IPS-15b (cell line): Measurements from ENCODE around the gene UCK1.

Experiments
- H3K27me3 ChIP-seq: one replicate; pipeline ENCODE4 v1.6.1; 2013; ENCODE audit warnings: low read length; ENCODE audit not compliant: control insufficient read depth, insufficient read depth
- H3K36me3 ChIP-seq: one replicate; pipeline ENCODE4 v1.6.1; 2013; ENCODE audit warnings: low read length; ENCODE audit not compliant: control insufficient read depth, insufficient read depth
- H3K4me1 ChIP-seq: one replicate; pipeline ENCODE4 v1.6.1; 2013; ENCODE audit warnings: mild to moderate bottlenecking, low read length; ENCODE audit not compliant: control insufficient read depth, insufficient read depth
- H3K4me3 ChIP-seq: one replicate; pipeline ENCODE4 v1.5.1; 2013; ENCODE audit warnings: low read depth, low read length
- H3K9ac ChIP-seq: one replicate; pipeline ENCODE4 v1.6.1; 2013; ENCODE audit warnings: low read depth, mild to moderate bottlenecking, low read length
- H3K9me3 ChIP-seq: one replicate; pipeline ENCODE4 v1.6.1; 2013; ENCODE audit warnings: mild to moderate bottlenecking, low read length; ENCODE audit not compliant: control insufficient read depth, insufficient read depth

UCK1 gene

DNA sequence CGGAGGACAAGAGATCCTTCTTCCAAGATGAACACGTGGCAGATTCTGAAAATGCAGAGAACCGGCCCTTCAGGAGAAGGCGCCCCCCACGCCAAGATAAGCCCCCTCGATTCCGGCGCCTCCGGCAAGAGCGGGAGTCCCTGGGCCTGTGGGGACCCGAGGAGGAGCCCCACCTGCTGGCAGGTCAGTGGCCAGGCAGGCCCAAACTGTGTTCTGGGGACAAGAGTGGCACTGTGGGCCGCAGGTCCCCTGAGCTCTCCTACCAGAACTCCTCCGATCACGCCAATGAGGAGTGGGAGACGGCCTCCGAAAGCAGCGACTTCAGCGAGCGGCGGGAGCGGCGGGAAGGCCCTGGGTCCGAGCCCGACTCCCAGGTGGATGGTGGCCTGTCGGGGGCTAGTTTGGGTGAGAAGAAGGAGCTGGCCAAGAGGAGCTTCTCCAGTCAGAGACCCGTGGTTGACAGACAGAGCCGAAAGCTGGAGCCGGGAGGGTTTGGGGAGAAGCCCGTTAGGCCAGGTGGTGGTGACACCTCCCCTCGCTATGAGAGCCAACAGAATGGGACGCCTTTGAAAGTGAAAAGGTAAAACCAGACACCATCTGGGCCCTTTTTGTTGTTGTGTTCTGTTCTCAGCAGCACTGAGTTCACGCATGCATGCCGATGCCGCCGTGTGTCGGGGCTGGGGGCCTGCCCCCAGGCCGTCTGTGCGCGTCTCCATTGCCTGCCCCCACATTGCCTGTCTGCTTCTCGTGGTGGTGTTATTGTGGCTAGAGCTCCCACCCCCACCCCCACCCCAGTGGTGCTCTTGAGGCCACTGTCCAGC is 54.9 kb downstream of the UCK1 start:
- H3K4me3 ChIP-seq: no peak overlapping the region
- no peak overlapping the region for H3K9ac ChIP-seq
- H3K9me3 ChIP-seq: no peaks in the 10 kb centered on the region
- no peaks in the 10 kb centered on the region for H3K4me1 ChIP-seq
- no peaks in the 10 kb centered on the region for H3K27me3 ChIP-seq
- H3K36me3 ChIP-seq: peaks cover 85% of the 10 kb centered on the region

DNA sequence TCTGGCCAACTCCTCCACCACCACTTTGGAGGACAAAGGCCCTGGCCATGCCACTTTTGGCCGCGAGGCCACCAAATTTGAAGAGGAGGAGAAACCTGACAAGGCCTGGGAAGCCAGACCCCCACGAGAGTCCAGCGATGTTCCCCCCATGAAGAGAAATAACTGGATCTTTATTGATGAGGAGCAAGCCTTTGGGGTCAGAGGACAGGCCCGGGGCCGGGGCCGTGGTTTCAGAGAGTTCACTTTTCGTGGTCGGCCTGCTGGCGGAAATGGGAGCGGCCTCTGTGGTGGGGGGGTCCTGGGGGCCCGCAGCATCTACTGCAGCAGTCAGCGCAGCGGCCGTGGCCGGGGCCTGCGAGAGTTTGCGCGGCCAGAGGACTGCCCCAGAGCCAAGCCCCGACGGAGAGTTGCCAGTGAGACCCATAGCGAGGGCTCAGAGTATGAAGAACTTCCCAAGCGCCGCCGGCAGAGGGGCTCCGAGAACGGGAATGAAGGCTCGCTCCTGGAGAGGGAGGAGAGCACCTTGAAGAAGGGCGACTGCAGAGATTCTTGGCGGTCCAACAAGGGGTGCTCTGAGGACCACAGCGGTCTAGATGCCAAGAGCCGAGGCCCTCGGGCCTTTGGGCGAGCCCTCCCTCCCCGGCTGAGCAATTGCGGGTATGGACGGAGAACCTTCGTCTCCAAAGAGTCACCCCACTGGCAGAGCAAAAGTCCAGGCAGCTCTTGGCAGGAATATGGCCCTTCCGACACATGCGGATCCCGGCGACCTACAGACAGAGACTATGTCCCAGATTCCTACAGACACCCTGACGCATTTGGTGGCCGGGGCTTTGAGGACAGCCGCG is 55.7 kb downstream of the UCK1 start:
- no peaks in the 10 kb centered on the region for H3K4me1 ChIP-seq
- no peaks in the 10 kb centered on the region for H3K9me3 ChIP-seq
- no peak overlapping the region for H3K9ac ChIP-seq
- H3K36me3 ChIP-seq: peaks cover 89% of the 10 kb centered on the region
- no peak overlapping the region for H3K4me3 ChIP-seq
- no peaks in the 10 kb centered on the region for H3K27me3 ChIP-seq

DNA sequence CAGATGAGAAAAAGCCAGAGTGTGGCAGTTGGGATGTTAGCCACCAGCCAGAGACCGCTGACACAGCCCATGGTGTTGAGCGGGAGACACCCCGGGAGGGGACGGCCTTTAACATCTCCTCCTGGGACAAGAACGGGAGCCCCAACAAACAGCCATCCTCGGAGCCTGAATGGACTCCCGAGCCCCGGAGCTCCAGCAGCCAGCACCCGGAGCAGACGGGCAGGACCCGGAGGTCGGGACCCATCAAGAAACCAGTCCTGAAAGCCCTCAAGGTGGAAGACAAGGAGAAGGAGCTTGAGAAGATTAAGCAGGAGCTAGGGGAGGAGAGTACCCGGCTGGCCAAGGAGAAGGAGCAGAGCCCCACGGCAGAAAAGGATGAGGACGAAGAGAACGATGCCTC is 56.4 kb downstream of the UCK1 start:
- no peak overlapping the region for H3K4me3 ChIP-seq
- peaks cover 89% of the 10 kb centered on the region for H3K36me3 ChIP-seq

DNA sequence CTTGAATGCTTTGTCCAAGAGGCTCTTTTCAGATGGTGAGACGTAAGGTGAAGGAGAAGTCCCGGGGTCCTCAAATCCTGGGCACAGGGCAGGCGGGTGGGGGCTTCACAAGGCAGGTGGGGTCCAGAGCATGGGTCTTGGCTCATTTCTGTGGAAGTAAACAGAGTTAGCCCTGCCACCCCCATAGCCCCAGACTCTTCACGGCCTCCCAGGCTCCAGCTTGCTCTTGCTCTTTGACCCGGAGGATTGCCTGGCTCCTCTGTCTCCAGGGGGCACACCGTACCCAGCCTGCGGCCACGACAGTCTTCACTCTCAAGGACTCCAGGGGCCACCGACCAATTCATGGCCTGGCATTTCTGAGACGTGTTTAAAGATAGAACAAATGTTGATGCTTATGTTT is 57.2 kb downstream of the UCK1 start:
- H3K27me3 ChIP-seq: no peaks in the 10 kb centered on the region
- no peaks in the 10 kb centered on the region for H3K9me3 ChIP-seq
- peaks cover 87% of the 10 kb centered on the region for H3K36me3 ChIP-seq
- H3K4me1 ChIP-seq: no peaks in the 10 kb centered on the region
- H3K9ac ChIP-seq: no peak overlapping the region
- no peak overlapping the region for H3K4me3 ChIP-seq

More for the DNA sequence above, 56.4 kb downstream of the UCK1 start:
- Histone ChIP-seq H3K9ac (no peak overlapping the region), H3K9me3 (no peaks in the 10 kb centered on the region), H3K4me1 (no peaks in the 10 kb centered on the region), H3K27me3 (no peaks in the 10 kb centered on the region)
